ENCODE results near the gene ACVR1C. TPM values are rescaled to one million over a fixed set of nuclear protein-coding genes. Genes with fewer than 3 reads are reported as not detected.

ACVR1C gene
- total RNA-seq, 1 experiment from 2014 or later = 1.2 TPM

DNA sequence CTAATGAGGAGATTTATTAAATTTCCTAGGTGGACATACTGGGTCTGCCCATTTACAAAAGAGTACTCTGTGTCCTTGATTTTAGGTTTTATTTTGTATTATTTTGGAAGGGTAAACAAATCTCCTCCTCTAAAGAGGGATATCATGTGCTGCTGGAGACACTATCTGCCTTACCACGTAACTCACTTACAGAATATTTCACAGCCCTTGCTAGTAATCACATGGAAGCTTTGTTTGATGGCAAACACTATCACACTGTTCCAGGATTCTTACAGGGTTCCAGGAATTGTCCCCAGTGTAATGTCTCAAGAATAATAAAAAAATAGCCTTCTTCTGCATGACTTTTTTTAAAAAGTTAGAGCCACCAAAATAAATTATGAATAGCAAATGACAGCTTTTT, 29.2 kb upstream of the ACVR1C start:
- Histone ChIP-seq H3K27me3 (ENCODE audit: insufficient read depth, low read length) (no peaks in the 10 kb centered on the region), H2AFZ (ENCODE audit: low read depth, low read length, poor library complexity, severe bottlenecking) (no peak overlapping the region), H3K27ac (ENCODE audit: low read depth, low read length) (no peak overlapping the region), H4K20me1 (ENCODE audit: insufficient read depth) (no peaks in the 10 kb centered on the region), H3K36me3 (ENCODE audit: control insufficient read depth in 1 of 2, insufficient read depth in 2 of 2, low read length in 2 of 2) (no peaks in the 10 kb centered on the region), H3K4me1 (ENCODE audit: control insufficient read depth in 1 of 2, insufficient read depth in 2 of 2, low read length in 2 of 2) (no peaks in the 10 kb centered on the region), H3K79me2 (ENCODE audit: insufficient read depth, low read length) (no peaks in the 10 kb centered on the region), H3K9me2 (ENCODE audit: insufficient read depth) (no peaks in the 10 kb centered on the region), H3K9me3 (ENCODE audit: control insufficient read depth in 1 of 2, insufficient read depth in 1 of 2, low read depth in 1 of 2, low read length in 2 of 2) (no peaks in the 10 kb centered on the region), H3K9ac (ENCODE audit: low read length) (no peak overlapping the region), H3K4me2 (ENCODE audit: low read length) (no peak overlapping the region), H3K4me3 (replicated peaks in 1 of 2; ENCODE audit: low read depth in 1 of 2, low read length in 2 of 2) (no peak overlapping the region)
- TF ChIP-seq SRF (IDR thresholded peaks at IDR 0.05; ENCODE audit: low read depth) (no peak), YY1 (IDR thresholded peaks at IDR 0.05; ENCODE audit: extremely low read depth, insufficient replicate concordance, low read depth, low read length) (no peak), ATF3 (IDR thresholded peaks at IDR 0.05) (no peak), EZH2phosphoT487 (IDR thresholded peaks at IDR 0.05; ENCODE audit: borderline replicate concordance) (no peak), FOSL1 (IDR thresholded peaks at IDR 0.05; ENCODE audit: low read depth) (no peak)
- DNase-seq (ENCODE audit: low read depth, low spot score) = no peak
- RAD21 ChIA-PET (ENCODE audit: low non-redundant PET in 1 of 2, low total read pairs in 2 of 2, uncharacterized antibody in 2 of 2, unreplicated experiment in 2 of 2) = no interaction called here
- POLR2A ChIA-PET = no interaction called here
- CTCF ChIA-PET = interaction anchor here (1.6 kb wide), 1 partner anchor 29 kb away, joined by 3 read pairs; the partner anchor contains the start of gene ACVR1C
- intact Hi-C loops (cut with micrococcal nuclease) = no loop called here
- no TSS peak for BruUV-seq (replicated peaks)
- ATAC-seq = no peak

DNA sequence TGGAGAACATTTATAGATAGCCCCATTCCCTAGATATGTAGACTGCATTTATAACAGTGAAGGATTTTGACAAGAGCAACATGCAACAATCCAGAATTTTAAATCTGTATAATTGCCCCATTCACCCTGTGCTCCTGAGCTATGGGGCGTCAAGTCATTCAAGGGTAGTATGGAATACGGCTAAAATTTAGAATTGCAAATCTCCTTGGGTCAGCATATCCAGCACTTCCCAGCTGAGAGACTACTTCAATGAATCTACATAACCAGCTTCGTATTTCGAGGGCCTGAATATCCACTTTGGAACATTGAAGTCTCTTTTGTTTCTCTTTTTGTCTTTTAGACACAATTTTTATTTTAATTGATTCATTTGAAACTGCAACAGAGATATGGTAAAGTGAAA, 28.4 kb upstream of the ACVR1C start:
- H3K27ac ChIP-seq (ENCODE audit: low read depth, low read length) = no peak overlapping the region
- RAD21 ChIA-PET (ENCODE audit: low non-redundant PET in 1 of 2, low total read pairs in 2 of 2, uncharacterized antibody in 2 of 2, unreplicated experiment in 2 of 2) = no interaction called here
- H3K4me2 ChIP-seq (ENCODE audit: low read length) = no peak overlapping the region
- POLR2A ChIA-PET = no interaction called here
- H3K9ac ChIP-seq (ENCODE audit: low read length) = no peak overlapping the region
- no peaks in the 10 kb centered on the region for H3K4me1 ChIP-seq (ENCODE audit: control insufficient read depth in 1 of 2, insufficient read depth in 2 of 2, low read length in 2 of 2)
- no peaks in the 10 kb centered on the region for H3K36me3 ChIP-seq (ENCODE audit: control insufficient read depth in 1 of 2, insufficient read depth in 2 of 2, low read length in 2 of 2)
- H3K79me2 ChIP-seq (ENCODE audit: insufficient read depth, low read length) = no peaks in the 10 kb centered on the region
- intact Hi-C loops (cut with micrococcal nuclease) = no loop called here
- no peak overlapping the region for H2AFZ ChIP-seq (ENCODE audit: low read depth, low read length, poor library complexity, severe bottlenecking)
- no TSS peak for BruUV-seq (replicated peaks)
- no peak for DNase-seq (ENCODE audit: low read depth, low spot score)
- no peak for ATAC-seq
- TF ChIP-seq POLR2A (IDR thresholded peaks at IDR 0.05; ENCODE audit: borderline replicate concordance, extremely low read depth, insufficient read depth, insufficient read length) (no peak), FOSL1 (IDR thresholded peaks at IDR 0.05; ENCODE audit: low read depth) (no peak), EZH2phosphoT487 (IDR thresholded peaks at IDR 0.05; ENCODE audit: borderline replicate concordance) (no peak), SRF (IDR thresholded peaks at IDR 0.05; ENCODE audit: low read depth) (no peak), MAX (IDR thresholded peaks at IDR 0.05) (no peak), JUND (IDR thresholded peaks at IDR 0.05) (no peak), ZBTB33 (IDR thresholded peaks at IDR 0.05; ENCODE audit: extremely low read depth, insufficient replicate concordance, low read length) (no peak), YY1 (IDR thresholded peaks at IDR 0.05; ENCODE audit: extremely low read depth, insufficient replicate concordance, low read depth, low read length) (no peak)
- TF ChIP-seq, protein P1, sequence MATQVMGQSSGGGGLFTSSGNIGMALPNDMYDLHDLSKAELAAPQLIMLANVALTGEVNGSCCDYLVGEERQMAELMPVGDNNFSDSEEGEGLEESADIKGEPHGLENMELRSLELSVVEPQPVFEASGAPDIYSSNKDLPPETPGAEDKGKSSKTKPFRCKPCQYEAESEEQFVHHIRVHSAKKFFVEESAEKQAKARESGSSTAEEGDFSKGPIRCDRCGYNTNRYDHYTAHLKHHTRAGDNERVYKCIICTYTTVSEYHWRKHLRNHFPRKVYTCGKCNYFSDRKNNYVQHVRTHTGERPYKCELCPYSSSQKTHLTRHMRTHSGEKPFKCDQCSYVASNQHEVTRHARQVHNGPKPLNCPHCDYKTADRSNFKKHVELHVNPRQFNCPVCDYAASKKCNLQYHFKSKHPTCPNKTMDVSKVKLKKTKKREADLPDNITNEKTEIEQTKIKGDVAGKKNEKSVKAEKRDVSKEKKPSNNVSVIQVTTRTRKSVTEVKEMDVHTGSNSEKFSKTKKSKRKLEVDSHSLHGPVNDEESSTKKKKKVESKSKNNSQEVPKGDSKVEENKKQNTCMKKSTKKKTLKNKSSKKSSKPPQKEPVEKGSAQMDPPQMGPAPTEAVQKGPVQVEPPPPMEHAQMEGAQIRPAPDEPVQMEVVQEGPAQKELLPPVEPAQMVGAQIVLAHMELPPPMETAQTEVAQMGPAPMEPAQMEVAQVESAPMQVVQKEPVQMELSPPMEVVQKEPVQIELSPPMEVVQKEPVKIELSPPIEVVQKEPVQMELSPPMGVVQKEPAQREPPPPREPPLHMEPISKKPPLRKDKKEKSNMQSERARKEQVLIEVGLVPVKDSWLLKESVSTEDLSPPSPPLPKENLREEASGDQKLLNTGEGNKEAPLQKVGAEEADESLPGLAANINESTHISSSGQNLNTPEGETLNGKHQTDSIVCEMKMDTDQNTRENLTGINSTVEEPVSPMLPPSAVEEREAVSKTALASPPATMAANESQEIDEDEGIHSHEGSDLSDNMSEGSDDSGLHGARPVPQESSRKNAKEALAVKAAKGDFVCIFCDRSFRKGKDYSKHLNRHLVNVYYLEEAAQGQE (IDR thresholded peaks at IDR 0.05; ENCODE audit: low read depth) = no peak
- no peak overlapping the region for H3K4me3 ChIP-seq (replicated peaks in 1 of 2; ENCODE audit: low read depth in 1 of 2, low read length in 2 of 2)
- no peaks in the 10 kb centered on the region for H4K20me1 ChIP-seq (ENCODE audit: insufficient read depth)
- H3K27me3 ChIP-seq (ENCODE audit: insufficient read depth, low read length) = no peaks in the 10 kb centered on the region
- H3K9me3 ChIP-seq (ENCODE audit: control insufficient read depth in 1 of 2, insufficient read depth in 1 of 2, low read depth in 1 of 2, low read length in 2 of 2) = no peaks in the 10 kb centered on the region
- CTCF ChIA-PET = interaction anchor here (1.6 kb wide), 1 partner anchor 28 kb away, joined by 3 read pairs; the partner anchor contains the start of gene ACVR1C
- H3K9me2 ChIP-seq (ENCODE audit: insufficient read depth) = no peaks in the 10 kb centered on the region
